ENCODE results near the gene PRUNE1. TPM values are rescaled to one million over a fixed set of nuclear protein-coding genes. Genes with fewer than 3 reads are reported as not detected.

Gene PRUNE1
- total and polyA plus RNA-seq, 2 experiments from 2014 or later = 51.6 to 52.2 TPM

DNA sequence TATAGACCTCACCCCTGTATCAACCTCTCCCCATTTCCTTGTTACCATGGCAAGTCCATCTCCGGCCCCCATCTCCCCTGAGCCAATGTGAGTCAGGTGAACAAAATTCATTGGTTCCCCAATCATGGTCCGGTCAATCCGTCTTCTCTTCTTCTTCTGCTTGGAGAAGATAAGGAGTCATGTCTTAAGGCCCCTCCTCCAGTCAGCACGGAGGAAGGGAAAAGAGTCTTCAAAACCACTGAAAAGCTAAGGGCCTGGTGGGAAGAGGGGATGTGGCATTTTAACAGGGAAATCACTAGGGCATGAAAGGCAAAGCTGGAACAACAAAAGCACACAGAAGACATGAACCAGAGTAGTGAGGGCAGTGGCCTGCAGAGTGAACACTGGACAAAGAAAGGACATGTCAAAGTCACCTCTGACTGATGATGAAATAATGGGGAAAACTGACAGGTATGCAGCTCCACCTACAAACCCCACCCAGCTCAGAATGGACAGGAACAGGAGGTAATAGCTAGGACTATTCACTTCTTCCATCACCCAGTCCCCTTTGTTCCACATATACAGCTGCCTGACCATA lies 46.8 kb downstream of the PRUNE1 start:
- Histone ChIP-seq H3K27me3 (no peaks in the 10 kb centered on the region), H3K27ac (peak overlapping the region; percentile 16), H3K4me3 (no peak overlapping the region), H3K36me3 (peaks cover 27% of the 10 kb centered on the region), H3K9me3 (ENCODE audit: low read depth) (no peaks in the 10 kb centered on the region), H3K4me1 (ENCODE audit: low read depth) (peaks cover 13% of the 10 kb centered on the region)
- TF ChIP-seq, protein P1, sequence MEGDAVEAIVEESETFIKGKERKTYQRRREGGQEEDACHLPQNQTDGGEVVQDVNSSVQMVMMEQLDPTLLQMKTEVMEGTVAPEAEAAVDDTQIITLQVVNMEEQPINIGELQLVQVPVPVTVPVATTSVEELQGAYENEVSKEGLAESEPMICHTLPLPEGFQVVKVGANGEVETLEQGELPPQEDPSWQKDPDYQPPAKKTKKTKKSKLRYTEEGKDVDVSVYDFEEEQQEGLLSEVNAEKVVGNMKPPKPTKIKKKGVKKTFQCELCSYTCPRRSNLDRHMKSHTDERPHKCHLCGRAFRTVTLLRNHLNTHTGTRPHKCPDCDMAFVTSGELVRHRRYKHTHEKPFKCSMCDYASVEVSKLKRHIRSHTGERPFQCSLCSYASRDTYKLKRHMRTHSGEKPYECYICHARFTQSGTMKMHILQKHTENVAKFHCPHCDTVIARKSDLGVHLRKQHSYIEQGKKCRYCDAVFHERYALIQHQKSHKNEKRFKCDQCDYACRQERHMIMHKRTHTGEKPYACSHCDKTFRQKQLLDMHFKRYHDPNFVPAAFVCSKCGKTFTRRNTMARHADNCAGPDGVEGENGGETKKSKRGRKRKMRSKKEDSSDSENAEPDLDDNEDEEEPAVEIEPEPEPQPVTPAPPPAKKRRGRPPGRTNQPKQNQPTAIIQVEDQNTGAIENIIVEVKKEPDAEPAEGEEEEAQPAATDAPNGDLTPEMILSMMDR (IDR thresholded peaks at IDR 0.05; ENCODE audit: low read depth, low read length) = no peak
- DNase-seq (ENCODE audit: low read depth in 1 of 2, low spot score in 1 of 2) = no peak

DNA sequence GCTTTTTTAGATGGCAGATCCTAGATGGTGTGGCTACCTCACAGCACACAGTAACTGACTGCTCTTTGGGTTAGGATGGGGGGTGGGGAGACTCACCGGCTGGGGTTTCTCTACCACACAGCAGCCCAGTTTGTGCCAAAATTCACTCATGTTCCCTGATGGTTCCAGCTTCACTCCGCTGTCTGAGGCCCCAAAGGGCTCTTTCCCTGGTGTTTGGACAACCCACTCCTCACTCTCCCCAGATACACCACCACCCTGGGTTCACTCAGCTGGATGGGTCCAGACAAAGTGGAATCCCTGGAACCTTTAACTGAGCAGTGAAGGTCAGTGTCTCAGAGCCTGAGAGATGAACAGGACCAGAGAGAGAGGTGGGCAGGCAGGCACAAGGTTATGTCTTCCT lies 47.3 kb downstream of the PRUNE1 start:
- peak overlapping the region; percentile 16 for H3K27ac ChIP-seq
- H3K27me3 ChIP-seq = no peaks in the 10 kb centered on the region
- DNase-seq (ENCODE audit: low read depth in 1 of 2, low spot score in 1 of 2) = no peak
- H3K4me1 ChIP-seq (ENCODE audit: low read depth) = peaks cover 9% of the 10 kb centered on the region
- no peaks in the 10 kb centered on the region for H3K9me3 ChIP-seq (ENCODE audit: low read depth)
- H3K36me3 ChIP-seq = peaks cover 27% of the 10 kb centered on the region
- TF ChIP-seq, protein P1 (IDR thresholded peaks at IDR 0.05; ENCODE audit: low read depth, low read length) = no peak
- H3K4me3 ChIP-seq = no peak overlapping the region

DNA sequence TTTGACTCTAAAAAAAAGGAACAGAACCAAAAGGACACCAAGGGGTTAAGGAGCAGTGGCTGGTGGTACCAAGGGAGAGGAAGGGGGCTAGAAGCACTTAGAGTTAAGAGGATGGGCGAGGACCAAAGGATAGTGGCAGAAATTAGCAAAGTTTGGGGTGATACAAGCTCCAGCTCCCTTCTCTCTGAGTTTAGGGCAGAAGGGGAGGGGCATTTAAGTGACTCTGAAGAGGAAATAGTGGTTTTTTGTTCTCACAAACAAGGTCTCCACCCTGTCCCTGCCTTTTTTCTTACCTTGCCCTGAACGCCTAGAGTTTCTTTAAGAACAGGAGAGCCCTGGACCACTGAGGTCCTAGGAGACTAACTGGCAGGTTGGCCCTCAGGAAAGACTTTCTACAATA lies 47.9 kb downstream of the PRUNE1 start:
- Histone ChIP-seq H3K4me1 (ENCODE audit: low read depth) (peaks cover 8% of the 10 kb centered on the region), H3K9me3 (ENCODE audit: low read depth) (no peaks in the 10 kb centered on the region), H3K4me3 (no peak overlapping the region), H3K36me3 (peaks cover 27% of the 10 kb centered on the region), H3K27ac (no peak overlapping the region), H3K27me3 (no peaks in the 10 kb centered on the region)
- no peak for DNase-seq (ENCODE audit: low read depth in 1 of 2, low spot score in 1 of 2)
- TF ChIP-seq, protein P1 (IDR thresholded peaks at IDR 0.05; ENCODE audit: low read depth, low read length) = no peak

DNA sequence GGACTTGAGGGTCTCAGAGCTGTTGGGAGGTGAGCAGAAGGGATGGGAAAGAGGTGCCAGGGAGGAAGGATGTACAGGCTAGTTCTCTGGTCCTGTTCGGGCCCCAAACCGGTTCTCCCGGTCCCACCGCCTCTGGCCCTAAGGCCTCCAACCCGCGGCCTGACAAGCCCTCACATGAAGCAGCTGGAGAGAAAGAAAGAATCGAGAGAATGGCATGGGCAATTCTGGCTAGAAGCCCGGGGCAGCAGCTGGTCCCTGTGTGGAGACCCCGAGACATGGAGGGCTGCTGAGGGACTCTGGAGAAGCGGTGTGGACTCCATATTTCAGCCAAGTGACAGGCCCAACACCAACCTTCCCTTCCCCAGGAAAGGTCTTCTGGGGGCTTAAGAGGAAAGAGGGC lies 50.4 kb downstream of the PRUNE1 start:
- peak overlapping the region; percentile 82 for H3K27ac ChIP-seq
- peaks cover 18% of the 10 kb centered on the region for H3K36me3 ChIP-seq
- TF ChIP-seq, protein P1 (IDR thresholded peaks at IDR 0.05; ENCODE audit: low read depth, low read length) = no peak
- DNase-seq (ENCODE audit: low read depth in 1 of 2, low spot score in 1 of 2) = peak; percentile 42 to 45
- H3K4me1 ChIP-seq (ENCODE audit: low read depth) = peaks cover 8% of the 10 kb centered on the region
- H3K27me3 ChIP-seq = no peaks in the 10 kb centered on the region
- no peaks in the 10 kb centered on the region for H3K9me3 ChIP-seq (ENCODE audit: low read depth)
- H3K4me3 ChIP-seq = peak overlapping the region; percentile 79

DNA sequence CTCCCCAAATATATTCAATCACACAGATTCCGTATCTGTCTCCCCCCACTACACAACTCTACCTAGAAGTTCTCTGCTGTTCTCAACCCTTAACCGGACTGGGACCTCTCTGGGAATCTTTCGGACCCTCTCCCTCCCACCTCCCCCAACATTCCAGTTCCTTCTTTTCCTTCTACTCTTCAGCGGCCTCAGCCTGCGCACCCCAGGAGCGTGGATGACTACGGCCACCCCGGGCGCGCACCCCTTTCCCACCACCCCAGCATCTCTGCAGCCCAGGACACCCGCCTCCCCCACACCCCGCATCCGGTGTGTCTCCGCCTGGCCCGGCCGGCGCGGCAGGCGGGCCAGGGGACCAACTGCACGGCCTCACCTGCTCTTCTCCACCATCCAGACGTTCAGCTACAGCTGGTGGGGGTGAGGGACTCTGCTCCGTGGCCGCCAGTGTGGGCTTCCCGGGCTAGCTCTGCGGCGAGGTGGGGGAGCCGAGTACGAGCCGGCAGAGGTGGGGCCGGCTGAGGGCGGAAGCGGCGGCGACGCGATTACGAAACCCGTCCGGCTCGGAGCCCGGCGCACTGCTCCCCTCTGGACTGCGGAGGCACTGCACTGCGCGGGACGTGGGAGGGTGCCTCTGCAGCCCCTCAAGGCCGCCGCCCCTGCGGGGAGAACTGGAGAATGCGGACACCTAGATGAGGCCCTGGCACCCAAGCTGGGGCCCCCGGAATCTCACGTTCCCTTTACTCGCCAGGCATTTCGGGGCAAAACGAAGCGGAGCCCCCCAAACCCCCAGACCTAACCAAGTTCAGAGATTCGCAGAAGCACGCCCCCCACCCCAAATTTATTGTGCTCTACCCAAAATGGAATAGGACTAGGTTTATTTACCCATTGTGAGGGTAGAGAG lies 51.1 kb downstream of the PRUNE1 start, which contains the start of gene CDC42SE1:
Gene CDC42SE1, minus strand, starts transcription at position 514 of the 898 bp plus-strand sequence. CDS start 3,892 bp downstream, outside the sequence.
- TF ChIP-seq, protein P1 (IDR thresholded peaks at IDR 0.05; ENCODE audit: low read depth, low read length) = peak; percentile 68
- Histone ChIP-seq H3K9me3 (ENCODE audit: low read depth) (no peaks in the 10 kb centered on the region), H3K27ac (peak within 1 kb of the TSS; percentile 82), H3K4me1 (ENCODE audit: low read depth) (peaks cover 8% of the 10 kb centered on the region), H3K27me3 (no peaks in the 10 kb centered on the region), H3K36me3 (peaks cover 14% of the 10 kb centered on the region), H3K4me3 (peak within 1 kb of the TSS; percentile 79)
- peak; percentile 90 to 92 for DNase-seq (ENCODE audit: low read depth in 1 of 2, low spot score in 1 of 2)

All from cardiac muscle cell (in vitro differentiated cells and primary cell).